Measurements from ENCODE around the gene SLC39A5.
"Not testable (repeated sequence)": the region's sequence is repeated elsewhere in the genome, so short reads cannot be mapped to it uniquely, and the experiment has no call there.

The SLC39A5 gene

GRCh38 chr12:56282030-56282429 lies 52.2 kb downstream of the SLC39A5 start:
- no peak for DNase-seq

GRCh38 chr12:56282579-56282978 lies 52.7 kb downstream of the SLC39A5 start:
- no peak for DNase-seq

- not testable (repeated sequence) for DNase-seq
Measured at GRCh38 chr12:56284263-56284662, 54.4 kb downstream of the SLC39A5 start.

GRCh38 chr12:56286044-56286830 lies 56.4 kb downstream of the SLC39A5 start:
- DNase-seq = no peak

Measured in NCI-H187 treated with DMSO at 0.1 percent for 48 hours (cell line).